K562 (cell line): ENCODE measurements around the gene NRXN3. TPM values are rescaled to one million over a fixed set of nuclear protein-coding genes. Genes with fewer than 3 reads are reported as not detected.

ENCODE experiments used
- ATAC-seq: fragments of 200-7000 bp; cut with Tn5 transposase; 3 replicates; pipeline ENCODE4 v1.9.1; 2020; ENCODE audit warnings: moderate library complexity
- BruUV-seq: library from RNA; stranded (reverse); fragments of 400-500 nt; replicated peaks from 2 replicates; lab custom pipeline; 2021; lab: Mats Ljungman, UMichigan
- CTCF ChIA-PET: fragments of 300-600 bp; formaldehyde crosslinking; extraction: SDS; loops from one replicate; lab custom pipeline; 2021; ENCODE audit warnings: low intra/inter-chr PET ratio; lab: Yijun Ruan, JAX
- POLR2A ChIA-PET: fragments of 300-600, 350-650 bp; sonication (Branson Sonifier 250); formaldehyde crosslinking; extraction: SDS; loops from one replicate; lab custom pipeline; 2021; ENCODE audit warnings: antibody characterized with exemption, inconsistent platforms; lab: Yijun Ruan, JAX
- DNase-seq, 4 experiments: peaks; one replicate each; pipeline versions ENCODE4 v3.0.0 to v3.0.0-alpha.2; 2011 to 2018; ENCODE audit warnings: low spot score in 3 of 4, mixed read lengths in 3 of 4; ENCODE audit errors: extremely low read depth in 1 of 4
- FAIRE-seq: peaks from 2 replicates; lab custom pipeline; 2011; peaks lifted over from hg19 to GRCh38; lab: Jason Lieb, UNC
- H2AFZ ChIP-seq: 2 replicates; pipeline ENCODE4 v1.6.0; 2011; ENCODE audit warnings: low read depth, low read length, control low read depth, inconsistent platforms
- H3K27ac ChIP-seq: fragments of 200-600 bp; 3 replicates; pipeline ENCODE4 v1.8.0; 2011; ENCODE audit warnings: low read depth, mild to moderate bottlenecking, control low read depth, inconsistent platforms, low read length, moderate library complexity, mixed read lengths; ENCODE audit errors: extremely low read depth
- H3K27me3 ChIP-seq, 2 experiments: fragments of 300-600 bp in 1 of 2; 2 replicates in 1 of 2; 3 replicates in 1 of 2; pipeline versions ENCODE4 v1.6.0 to v1.8.0; 2011; ENCODE audit warnings: inconsistent platforms in 2 of 2, low read length in 2 of 2, mild to moderate bottlenecking in 1 of 2, mixed read lengths in 1 of 2, moderate library complexity in 1 of 2; ENCODE audit not compliant: control insufficient read depth in 2 of 2, insufficient read depth in 2 of 2
- H3K36me3 ChIP-seq: fragments of 300-600 bp; 3 replicates; pipeline ENCODE4 v1.8.0; 2011; ENCODE audit warnings: mild to moderate bottlenecking, low read length, inconsistent platforms; ENCODE audit not compliant: control insufficient read depth, insufficient read depth
- H3K4me1 ChIP-seq, 2 experiments: fragments of 200-600 bp in 1 of 2; replicated peaks in 1 of 2; 2 replicates in 1 of 2; 3 replicates in 1 of 2; pipeline versions ENCODE4 v1.5.1 to v1.8.0; 2011; ENCODE audit warnings: inconsistent platforms in 2 of 2, low read length in 2 of 2, mild to moderate bottlenecking in 1 of 2, mixed read lengths in 1 of 2, moderate library complexity in 1 of 2; ENCODE audit not compliant: control insufficient read depth in 2 of 2, insufficient read depth in 2 of 2
- H3K4me2 ChIP-seq: 2 replicates; pipeline ENCODE4 v1.6.1; 2011; ENCODE audit warnings: low read length, control low read depth, inconsistent platforms, mixed read lengths; ENCODE audit not compliant: insufficient read depth
- H3K4me3 ChIP-seq: fragments of 200-600 bp; sonication (generic), shearing (Covaris generic); 2 replicates; pipeline ENCODE4 v1.5.1; 2016; ENCODE audit warnings: control low read depth, inconsistent platforms
- H3K79me2 ChIP-seq: fragments of 200-600 bp; 3 replicates; pipeline ENCODE4 v1.8.0; 2011; ENCODE audit warnings: low read length, inconsistent platforms; ENCODE audit not compliant: control insufficient read depth, insufficient read depth
- H3K9ac ChIP-seq, 2 experiments: 2 replicates each; pipeline versions ENCODE4 v1.6.0 to v1.6.1; 2011; ENCODE audit warnings: low read depth in 2 of 2, low read length in 2 of 2, control low read depth in 1 of 2, inconsistent platforms in 1 of 2, mild to moderate bottlenecking in 1 of 2, mixed read lengths in 1 of 2; ENCODE audit not compliant: insufficient read depth in 1 of 2
- H3K9me1 ChIP-seq: one replicate; pipeline ENCODE4 v1.6.0; 2011; ENCODE audit warnings: inconsistent platforms, mild to moderate bottlenecking, low read length, moderate library complexity; ENCODE audit not compliant: control insufficient read depth, insufficient read depth
- H3K9me3 ChIP-seq: replicated peaks from 2 replicates; pipeline ENCODE4 v1.5.1; 2011; ENCODE audit warnings: low read depth, low read length, inconsistent platforms; ENCODE audit not compliant: control insufficient read depth, insufficient read depth
- H4K20me1 ChIP-seq: replicated peaks from 2 replicates; pipeline ENCODE4 v1.6.1; 2011; ENCODE audit warnings: low read length, inconsistent platforms, mixed read lengths; ENCODE audit not compliant: control insufficient read depth, insufficient read depth
- FOSL1 ChIP-seq: fragments of 200-800 bp; sonication (Bioruptor generic); conservative IDR thresholded peaks from 2 replicates; pipeline ENCODE4 v1.6.1; 2016; ENCODE audit warnings: missing genetic modification characterization, missing compliant biosample characterization
- FOXA1 ChIP-seq: fragments of 450-650 bp; IDR thresholded peaks from 2 replicates; pipeline ENCODE4 v1.6.1; 2016; ENCODE audit warnings: mild to moderate bottlenecking, borderline replicate concordance
- FOXJ3 ChIP-seq: sonication (generic); formaldehyde crosslinking; IDR thresholded peaks from 2 replicates; pipeline ENCODE4 v1.4.0; 2020; ENCODE audit warnings: mild to moderate bottlenecking, missing genetic modification reagents
- HNRNPUL1 ChIP-seq: fragments of 200-400 bp; formaldehyde crosslinking; IDR thresholded peaks from 2 replicates; pipeline ENCODE4 v1.6.1; 2017; ENCODE audit warnings: low read length
- NCOR1 ChIP-seq: fragments of 450-650 bp; IDR thresholded peaks from 2 replicates; pipeline ENCODE4 v1.6.1; 2016; ENCODE audit warnings: mild to moderate bottlenecking, moderate library complexity
- SLC30A9 ChIP-seq: fragments of 250-450 bp; sonication (Bioruptor Pico); IDR thresholded peaks from 2 replicates; pipeline ENCODE4 v1.8.0; 2022; ENCODE audit warnings: mild to moderate bottlenecking, moderate library complexity
- SOX6 ChIP-seq: fragments of 450-650 bp; IDR thresholded peaks from 2 replicates; pipeline ENCODE4 v1.6.1; 2014; ENCODE audit warnings: mild to moderate bottlenecking
- SREBF1 ChIP-seq: fragments of 150-350 bp; IDR thresholded peaks from 2 replicates; pipeline ENCODE4 v1.6.1; 2014; ENCODE audit warnings: antibody characterized with exemption, low read depth, low read length, borderline replicate concordance
- YY1 ChIP-seq, 3 experiments: IDR thresholded peaks; 2 replicates each; pipeline ENCODE4 v1.6.1; 2011; ENCODE audit warnings: low read length in 2 of 3, mild to moderate bottlenecking in 2 of 3, moderate library complexity in 2 of 3, borderline replicate concordance in 1 of 3, control low read depth in 1 of 3, low read depth in 1 of 3; ENCODE audit not compliant: insufficient read depth in 3 of 3, insufficient replicate concordance in 2 of 3, control insufficient read depth in 1 of 3, insufficient read length in 1 of 3; ENCODE audit errors: extremely low read depth in 1 of 3
- ZBTB2 ChIP-seq: fragments of 450-650 bp; IDR thresholded peaks from 2 replicates; pipeline ENCODE4 v1.6.1; 2016; ENCODE audit warnings: antibody characterized with exemption
- ZBTB9 ChIP-seq: fragments of 450-650 bp; formaldehyde crosslinking; IDR thresholded peaks from 2 replicates; pipeline ENCODE4 v1.4.0; 2020; ENCODE audit warnings: mild to moderate bottlenecking, moderate library complexity
- ZNF165 ChIP-seq: fragments of 250-450 bp; sonication (Bioruptor Pico); IDR thresholded peaks from 2 replicates; pipeline ENCODE4 v1.4.0; 2020; ENCODE audit warnings: borderline replicate concordance
- ZNF184 ChIP-seq: sonication (generic); formaldehyde crosslinking; IDR thresholded peaks from 2 replicates; pipeline ENCODE4 v1.5.0; 2020; ENCODE audit warnings: missing genetic modification reagents
- ZNF609 ChIP-seq: sonication (generic); formaldehyde crosslinking; IDR thresholded peaks from 2 replicates; pipeline ENCODE4 v1.8.1; 2023; ENCODE audit warnings: missing genetic modification reagents, mild to moderate bottlenecking, borderline replicate concordance
- WGBS: fragments of 100-300 bp; shearing (Covaris generic); methylation state at CpG from one replicate; pipeline ENCODE4 v1.1.6; 2016; ENCODE audit warnings: low coverage, mixed read lengths; ENCODE audit not compliant: insufficient coverage; ENCODE audit errors: missing lambda C conversion rate; 5-methylcytosine and 5-hydroxymethylcytosine counted together
- in situ Hi-C: fragments of 300-500 bp; cut with MboI; formaldehyde crosslinking; loops from 4 replicates; pipeline ENCODE4 v1.15.0; 2018; ENCODE audit warnings: inconsistent platforms, mixed read lengths
- intact Hi-C: fragments of 100-400 bp; cut with micrococcal nuclease; formaldehyde crosslinking; loops from 2 replicates; pipeline ENCODE4 v1.14.2; 2022
- polyA plus RNA-seq, 8 experiments: library from polyadenylated mRNA; depleted of rRNA in 4 of 8; stranded (reverse) in 5 of 8; unstranded in 3 of 8; fragments of >200 nt; fragmentation: Nextera tagmentation in 2 of 8; fragmentation: Illumina TruSeq in 1 of 8; extraction: Ambion mirVana in 2 of 8; extraction: Trizol in 1 of 8; gene quantifications; 2 replicates each; pipeline versions ENCODE4 v1.2.1 to v1.2.3, GENCODE V29; 2011 to 2014; ENCODE audit warnings: inconsistent platforms in 1 of 8, missing spikeins in 1 of 8
- total RNA-seq, 7 experiments: library from RNA; depleted of rRNA in 6 of 7; stranded (reverse); fragments of >200 nt in 6 of 7; fragmentation: Illumina TruSeq in 2 of 7; extraction: Trizol in 2 of 7; gene quantifications; 2 replicates each; pipeline versions ENCODE4 v1.2.1 to v1.2.3, GENCODE V29; 2011 to 2021; ENCODE audit warnings: low replicate concordance in 1 of 7

Gene NRXN3
- total and polyA plus RNA-seq, 9 of the 15 experiments (the other 6 are each of a cell fraction or from before 2014, with no cell fraction given) = 0.09 TPM; not detected in 8

- DNase-seq = no peak
- intact Hi-C loops = no loop called here
- no peaks in the 10 kb centered on the region for H3K79me2 ChIP-seq
- H4K20me1 ChIP-seq = no peaks in the 10 kb centered on the region
- no peak for TF ChIP-seq SREBF1
- TF ChIP-seq SOX6 = no peak
- no peak for TF ChIP-seq ZNF609 (CRISPR knock-in tag)
- no peak for TF ChIP-seq ZBTB2
- no peak for TF ChIP-seq SLC30A9 (CRISPR knock-in tag)
- no peak for TF ChIP-seq ZNF184 (CRISPR knock-in tag)
- TF ChIP-seq FOSL1 (tag) = no peak
- TF ChIP-seq ZNF165 (CRISPR knock-in tag) = no peak
- no peak for TF ChIP-seq FOXJ3 (CRISPR knock-in tag)
- TF ChIP-seq NCOR1 = no peak
- no peak for TF ChIP-seq ZBTB9 (CRISPR knock-in tag)
- TF ChIP-seq FOXA1 = no peak
- TF ChIP-seq YY1 (IDR thresholded peaks at IDR 0.05; ENCODE audit: borderline replicate concordance in 1 of 3, control insufficient read depth in 1 of 3, extremely low read depth in 1 of 3, insufficient read depth in 3 of 3, insufficient read length in 1 of 3, insufficient replicate concordance in 2 of 3, low read depth in 1 of 3, low read length in 2 of 3) = no peak
- TF ChIP-seq HNRNPUL1 = no peak
- no peaks in the 10 kb centered on the region for H3K36me3 ChIP-seq
- FAIRE-seq = no peak
- no peak overlapping the region for H3K4me2 ChIP-seq
- H2AFZ ChIP-seq = no peak overlapping the region
- in situ Hi-C loops = no loop called here
- H3K9me1 ChIP-seq = no peaks in the 10 kb centered on the region
- no peak overlapping the region for H3K4me3 ChIP-seq
- ChIA-PET POLR2A (no interaction called here), CTCF (no interaction called here)
- H3K27me3 ChIP-seq = peaks cover 4 to 19% of the 10 kb centered on the region in 2 experiments; a peak in 3 of 5 replicates
- no peak for ATAC-seq
- H3K27ac ChIP-seq = no peak overlapping the region
- H3K9ac ChIP-seq = no peak overlapping the region
- H3K9me3 ChIP-seq = no peaks in the 10 kb centered on the region
- BruUV-seq = no TSS peak
- H3K4me1 ChIP-seq = no peaks in the 10 kb centered on the region
- 14% methylated on average over 10 of the region's 21 CpGs for WGBS
These were observed 3.3 kb downstream of the NRXN3 start for GRCh38 chr14:78173346-78174035.
